Common myeloid progenitor, CD34-positive (primary cell): ENCODE data around the gene SAMD8.
"Not testable (repeated sequence)": the region's sequence is repeated elsewhere in the genome, so short reads cannot be mapped to it uniquely, and the experiment has no call there.

Source experiments
- CTCF ChIA-PET: fragments of 350-600 bp; sonication (Branson Sonifier 250); formaldehyde crosslinking; loops from one replicate; lab custom pipeline; 2021; ENCODE audit warnings: antibody characterized with exemption; lab: Charles Lee
- POLR2A ChIA-PET: fragments of 350-600 bp; sonication (Branson Sonifier 250); formaldehyde crosslinking; loops from one replicate; lab custom pipeline; 2021; ENCODE audit warnings: antibody characterized with exemption; lab: Charles Lee
- DNase-seq, 3 donors: peaks; one replicate each; pipeline versions ENCODE4 v3.0.0 to v3.0.0-alpha.2; 2013
- H3K27ac ChIP-seq, 2 experiments: 1 replicate in 1 of 2; 2 replicates in 1 of 2; pipeline ENCODE4 v1.7.0; 2013; ENCODE audit warnings: inconsistent platforms in 2 of 2, low read length in 2 of 2, mild to moderate bottlenecking in 2 of 2, low read depth in 1 of 2, moderate library complexity in 1 of 2; ENCODE audit not compliant: severe bottlenecking in 2 of 2, insufficient read depth in 1 of 2, poor library complexity in 1 of 2
- H3K27me3 ChIP-seq, 5 experiments: replicated peaks in 2 of 5; 1 replicate in 3 of 5; 2 replicates in 2 of 5; pipeline versions ENCODE4 v1.6.1 to v1.7.0; 2013; ENCODE audit warnings: low read length in 4 of 5, mild to moderate bottlenecking in 2 of 5, moderate library complexity in 2 of 5, inconsistent platforms in 1 of 5; ENCODE audit not compliant: insufficient read depth in 5 of 5, control insufficient read depth in 4 of 5
- H3K36me3 ChIP-seq, 4 experiments: 1 replicate in 2 of 4; 2 replicates in 2 of 4; pipeline versions ENCODE4 v1.6.1 to v1.7.0; 2013; ENCODE audit warnings: low read length in 3 of 4, control low read depth in 1 of 4, mild to moderate bottlenecking in 1 of 4; ENCODE audit not compliant: control insufficient read depth in 4 of 4, insufficient read depth in 4 of 4
- H3K4me1 ChIP-seq, 4 experiments: 1 replicate in 3 of 4; 2 replicates in 1 of 4; pipeline versions ENCODE4 v1.6.1 to v1.7.1; 2013; ENCODE audit warnings: low read length in 3 of 4, mild to moderate bottlenecking in 3 of 4, control low read depth in 1 of 4, inconsistent platforms in 1 of 4, moderate library complexity in 1 of 4; ENCODE audit not compliant: control insufficient read depth in 4 of 4, insufficient read depth in 4 of 4; ENCODE audit errors: control extremely low read depth in 1 of 4
- H3K4me3 ChIP-seq, 7 experiments: 1 replicate in 4 of 7; 2 replicates in 3 of 7; pipeline versions ENCODE4 v1.5.1 to v1.7.0; 2013; ENCODE audit warnings: mild to moderate bottlenecking in 7 of 7, low read length in 6 of 7, moderate library complexity in 6 of 7, inconsistent platforms in 2 of 7, low read depth in 2 of 7, control low read depth in 1 of 7; ENCODE audit not compliant: insufficient read depth in 4 of 7, control insufficient read depth in 1 of 7; ENCODE audit errors: extremely low read depth in 1 of 7
- H3K9me3 ChIP-seq, 5 experiments: 1 replicate in 4 of 5; 2 replicates in 1 of 5; pipeline versions ENCODE4 v1.6.1 to v1.7.1; 2013; ENCODE audit warnings: low read length in 4 of 5, mild to moderate bottlenecking in 2 of 5, inconsistent platforms in 1 of 5, low read depth in 1 of 5, moderate library complexity in 1 of 5; ENCODE audit not compliant: control insufficient read depth in 4 of 5, insufficient read depth in 2 of 5; ENCODE audit errors: control extremely low read depth in 1 of 5
- WGBS: methylation state at CpG from one replicate; pipeline ENCODE4 v1.1.5; 2013; ENCODE audit not compliant: insufficient coverage; 5-methylcytosine and 5-hydroxymethylcytosine counted together

SAMD8 gene

DNA sequence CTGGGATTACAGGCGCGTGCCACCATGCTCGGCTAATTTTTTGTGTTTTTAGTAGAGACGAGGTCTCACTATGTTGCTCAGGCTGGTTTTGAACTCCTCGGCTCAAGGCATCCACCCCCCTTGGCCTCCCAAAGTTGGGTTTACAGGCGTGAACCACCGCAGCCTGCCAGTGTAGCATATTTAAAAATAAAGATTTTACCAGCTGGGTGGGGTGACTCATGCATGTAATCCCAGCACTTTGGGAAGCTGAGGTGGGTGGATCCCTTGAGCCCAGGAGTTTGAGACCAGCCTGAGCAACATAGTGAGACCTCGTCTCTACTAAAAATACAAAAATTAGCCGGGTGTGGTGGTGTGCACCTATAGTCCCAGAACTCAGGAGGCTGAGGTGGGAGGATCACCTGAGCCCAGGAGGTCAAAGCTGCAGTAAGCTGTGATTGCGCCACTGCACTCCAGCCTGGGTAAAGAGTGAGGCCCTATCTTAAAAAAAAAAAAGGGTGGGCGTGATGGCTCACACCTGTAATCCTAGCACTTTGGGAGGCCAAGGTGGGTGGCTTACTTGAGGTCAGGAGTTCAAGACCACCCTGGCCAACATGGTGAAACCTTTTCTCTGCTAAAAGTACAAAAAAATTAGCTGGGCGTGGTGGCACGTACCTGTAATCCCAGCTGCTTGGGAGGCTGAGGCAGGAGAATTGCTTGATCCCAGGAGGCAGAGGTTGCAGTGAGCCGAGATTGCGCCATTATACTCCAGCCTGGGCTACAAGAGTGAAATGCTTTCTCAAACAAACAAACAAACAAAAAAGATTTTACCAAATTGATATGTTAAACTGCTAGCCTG is 5.7 kb downstream of the SAMD8 start:
- 97% methylated on average over 11 of the region's 15 CpGs for WGBS
- H3K4me3 ChIP-seq, H3K9me3 ChIP-seq, CTCF ChIA-PET, H3K36me3 ChIP-seq, H3K27me3 ChIP-seq, POLR2A ChIA-PET, H3K27ac ChIP-seq, DNase-seq: not testable (repeated sequence)
- H3K4me1 ChIP-seq, result peaks cover 0 to 13% (median 3%) of the 10 kb centered on the region in 4 experiments

GRCh38 chr10:75117995-75118394 is 6.5 kb downstream of the SAMD8 start:
- Histone ChIP-seq H3K4me3 (no peak overlapping the region), H3K36me3 (no peaks in the 10 kb centered on the region), H3K27me3 (no peaks in the 10 kb centered on the region), H3K9me3 (no peaks in the 10 kb centered on the region), H3K27ac (no peak overlapping the region), H3K4me1 (peaks cover 0 to 4% (median 0%) of the 10 kb centered on the region in 4 experiments)
- ChIA-PET CTCF (no interaction called here), POLR2A (no interaction called here)
- WGBS, result 94% methylated on average over 3 of the region's 3 CpGs
- DNase-seq, result no peak

- CTCF ChIA-PET, result interaction anchor here (0.6 to 2.2 kb wide), 5 partner anchors 8 to 27 kb away, joined by 3 to 7 read pairs (median 4); partner anchors contain the start of gene SAMD8
- H3K27ac ChIP-seq, H3K27me3 ChIP-seq, H3K4me3 ChIP-seq, POLR2A ChIA-PET, H3K36me3 ChIP-seq, H3K9me3 ChIP-seq, H3K4me1 ChIP-seq, DNase-seq: not testable (repeated sequence)
- 89% methylated on average over 8 of the region's 15 CpGs for WGBS
These were observed 8.1 kb downstream of the SAMD8 start for GRCh38 chr10:75119444-75120066.

GRCh38 chr10:75121322-75121721 is 9.9 kb downstream of the SAMD8 start:
- no peak overlapping the region for H3K27ac ChIP-seq
- ChIA-PET CTCF (no interaction called here), POLR2A (interaction anchor here (0.8 kb wide), 1 partner anchor 10 kb away, joined by 4 read pairs; the partner anchor contains the start of gene SAMD8)
- no peak for DNase-seq
- peaks cover 2 to 5% (median 2%) of the 10 kb centered on the region in 4 experiments for H3K36me3 ChIP-seq
- peaks cover 0 to 4% (median 1%) of the 10 kb centered on the region in 4 experiments for H3K4me1 ChIP-seq
- no peaks in the 10 kb centered on the region for H3K27me3 ChIP-seq
- no peaks in the 10 kb centered on the region for H3K9me3 ChIP-seq
- WGBS, result no CpG with 5 or more reads among the region's 1 CpG
- no peak overlapping the region for H3K4me3 ChIP-seq

- Histone ChIP-seq H3K27me3 (no peaks in the 10 kb centered on the region), H3K4me1 (peaks cover 0 to 15% (median 6%) of the 10 kb centered on the region in 4 experiments), H3K27ac (no peak overlapping the region), H3K4me3 (no peak overlapping the region), H3K9me3 (no peaks in the 10 kb centered on the region), H3K36me3 (peaks cover 2 to 5% (median 2%) of the 10 kb centered on the region in 4 experiments)
- 96% methylated on average over 2 of the region's 4 CpGs for WGBS
- POLR2A ChIA-PET, result no interaction called here
- DNase-seq, result no peak
- CTCF ChIA-PET, result no interaction called here
These were observed 11.0 kb downstream of the SAMD8 start for GRCh38 chr10:75122505-75122904.

GRCh38 chr10:75123088-75123682 is 11.7 kb downstream of the SAMD8 start:
- 90% methylated on average over 2 of the region's 4 CpGs for WGBS
- CTCF ChIA-PET, result interaction anchor here (1.0 to 1.6 kb wide), 2 partner anchors 9 to 10 kb away, joined by 3 to 7 read pairs; no protein-coding TSS in a partner anchor

More at GRCh38 chr10:75123088-75123682, 11.7 kb downstream of the SAMD8 start:
- Histone ChIP-seq H3K4me3 (no peak overlapping the region), H3K36me3 (peaks cover 2 to 5% (median 2%) of the 10 kb centered on the region in 4 experiments), H3K9me3 (no peaks in the 10 kb centered on the region), H3K27ac (no peak overlapping the region), H3K27me3 (no peaks in the 10 kb centered on the region), H3K4me1 (peaks cover 0 to 17% (median 9%) of the 10 kb centered on the region in 4 experiments)
- POLR2A ChIA-PET, result no interaction called here
- DNase-seq, result no peak
